HL-60 (cell line): ENCODE measurements around the gene PRKAG2.

ENCODE experiments used
- DNase-seq, 2 experiments: peaks; one replicate each; pipeline ENCODE4 v3.0.0-alpha.2; 2010 to 2020; ENCODE audit warnings: low read depth in 1 of 2, low spot score in 1 of 2
- H3K27ac ChIP-seq: fragments of 250-450 bp; sonication (Bioruptor Pico); replicated peaks from 2 replicates; pipeline ENCODE4 v1.5.1; 2020; ENCODE audit warnings: mild to moderate bottlenecking, moderate library complexity
- H3K27me3 ChIP-seq: fragments of 250-450 bp; sonication (Bioruptor Pico); 2 replicates; pipeline ENCODE4 v1.5.1; 2021; ENCODE audit warnings: mild to moderate bottlenecking, moderate library complexity; ENCODE audit not compliant: insufficient read depth, poor library complexity, severe bottlenecking
- H3K4me3 ChIP-seq: replicated peaks from 2 replicates; pipeline ENCODE4 v1.5.1; 2011; ENCODE audit warnings: mild to moderate bottlenecking, control low read depth, low read length; ENCODE audit not compliant: insufficient read depth
- CTCF ChIP-seq: IDR thresholded peaks from one replicate; pipeline ENCODE4 v1.5.1; 2011; ENCODE audit warnings: low read length, control low read depth, inconsistent platforms; ENCODE audit not compliant: insufficient read depth
- GABPA ChIP-seq: IDR thresholded peaks from 2 replicates; pipeline ENCODE4 v1.6.1; 2012; ENCODE audit warnings: low read depth
- POLR2AphosphoS5 ChIP-seq: IDR thresholded peaks from 2 replicates; pipeline ENCODE4 v1.6.1; 2012; ENCODE audit warnings: low read depth
- REST ChIP-seq: IDR thresholded peaks from 2 replicates; pipeline ENCODE4 v1.6.1; 2012; ENCODE audit warnings: low read depth; ENCODE audit not compliant: insufficient replicate concordance
- SPI1 ChIP-seq: IDR thresholded peaks from 2 replicates; pipeline ENCODE4 v1.6.1; 2012; ENCODE audit warnings: low read depth, mild to moderate bottlenecking, borderline replicate concordance

PRKAG2 gene

GRCh38 chr7:151689196-151689971, 187.5 kb downstream of the PRKAG2 start:
- DNase-seq: no peak
- H3K27ac ChIP-seq: no peak overlapping the region
- H3K4me3 ChIP-seq: no peak overlapping the region
- TF ChIP-seq POLR2AphosphoS5: no peak
- no peak for TF ChIP-seq SPI1
- no peak for TF ChIP-seq CTCF
- no peak for TF ChIP-seq GABPA
- TF ChIP-seq REST: no peak
- no peaks in the 10 kb centered on the region for H3K27me3 ChIP-seq

DNA sequence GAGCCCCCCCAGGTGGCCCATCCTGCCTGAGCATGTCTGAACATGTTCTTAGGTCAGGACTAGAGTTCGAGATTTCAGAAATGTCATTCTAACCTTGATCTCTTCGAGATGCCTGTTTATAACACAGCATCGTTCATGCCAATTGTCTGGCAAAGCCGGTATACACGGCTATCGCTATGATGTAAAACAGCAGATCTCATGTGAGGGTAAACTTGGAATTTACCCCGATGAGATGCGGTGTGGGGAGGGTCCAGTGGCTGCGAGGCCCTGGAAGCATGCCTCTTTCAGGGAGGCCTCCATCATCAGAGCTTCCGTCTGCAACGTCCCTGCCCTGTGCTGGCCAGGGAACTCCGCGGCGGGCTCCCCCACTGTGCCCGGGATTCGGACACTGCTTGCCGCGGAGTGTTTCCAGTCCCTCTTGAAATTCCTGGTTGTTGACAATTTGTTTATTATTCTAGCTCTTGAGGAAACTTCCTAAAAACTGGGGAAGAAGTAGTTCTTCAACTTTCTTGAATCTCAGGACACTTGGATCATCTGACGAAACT, 188.6 kb downstream of the PRKAG2 start:
- H3K4me3 ChIP-seq: no peak overlapping the region
- no peaks in the 10 kb centered on the region for H3K27me3 ChIP-seq
- TF ChIP-seq POLR2AphosphoS5 (no peak), CTCF (no peak), REST (no peak), SPI1 (no peak), GABPA (no peak)
- no peak overlapping the region for H3K27ac ChIP-seq
- no peak for DNase-seq

DNA sequence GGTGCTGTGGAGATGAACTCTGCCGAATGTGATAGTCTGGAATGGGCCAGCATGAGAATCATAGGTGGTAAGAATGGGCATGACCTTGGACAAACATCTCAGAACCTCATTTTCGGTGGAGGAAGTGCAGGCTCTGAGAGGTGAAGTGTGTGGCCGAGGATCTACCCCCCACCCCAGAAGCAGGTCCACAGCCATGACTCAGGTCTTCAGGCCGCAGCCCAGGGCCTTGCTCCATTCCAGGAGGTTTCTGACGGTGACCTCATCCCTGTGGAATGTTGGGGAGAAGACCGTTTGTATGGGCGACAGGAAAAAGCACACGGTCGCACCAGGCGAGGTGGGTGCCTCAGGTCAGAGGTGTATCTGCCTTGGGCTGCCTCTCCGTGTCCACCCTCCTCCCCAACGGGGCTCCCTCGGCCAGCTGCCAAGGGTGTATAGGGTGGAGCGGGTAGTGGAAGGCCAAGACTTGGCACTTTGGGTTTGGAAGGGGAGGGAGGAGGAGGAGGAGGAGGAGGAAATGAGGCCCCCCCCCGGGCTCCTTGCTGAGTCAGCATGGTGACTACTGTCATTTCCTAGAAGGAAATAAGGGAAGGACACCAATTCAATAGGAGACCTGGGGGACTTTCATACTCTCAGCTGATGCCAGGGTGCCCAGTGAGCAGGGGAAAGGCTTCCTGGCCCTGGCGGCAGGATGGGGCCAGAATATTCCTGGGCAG, 189.2 kb downstream of the PRKAG2 start:
- TF ChIP-seq REST (no peak), POLR2AphosphoS5 (no peak), CTCF (no peak), GABPA (no peak), SPI1 (no peak)
- no peak for DNase-seq
- Histone ChIP-seq H3K27ac (no peak overlapping the region), H3K4me3 (no peak overlapping the region), H3K27me3 (no peaks in the 10 kb centered on the region)
